ENCODE data around the gene PNMA1.

The PNMA1 gene, protein sequence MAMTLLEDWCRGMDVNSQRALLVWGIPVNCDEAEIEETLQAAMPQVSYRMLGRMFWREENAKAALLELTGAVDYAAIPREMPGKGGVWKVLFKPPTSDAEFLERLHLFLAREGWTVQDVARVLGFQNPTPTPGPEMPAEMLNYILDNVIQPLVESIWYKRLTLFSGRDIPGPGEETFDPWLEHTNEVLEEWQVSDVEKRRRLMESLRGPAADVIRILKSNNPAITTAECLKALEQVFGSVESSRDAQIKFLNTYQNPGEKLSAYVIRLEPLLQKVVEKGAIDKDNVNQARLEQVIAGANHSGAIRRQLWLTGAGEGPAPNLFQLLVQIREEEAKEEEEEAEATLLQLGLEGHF

DNA sequence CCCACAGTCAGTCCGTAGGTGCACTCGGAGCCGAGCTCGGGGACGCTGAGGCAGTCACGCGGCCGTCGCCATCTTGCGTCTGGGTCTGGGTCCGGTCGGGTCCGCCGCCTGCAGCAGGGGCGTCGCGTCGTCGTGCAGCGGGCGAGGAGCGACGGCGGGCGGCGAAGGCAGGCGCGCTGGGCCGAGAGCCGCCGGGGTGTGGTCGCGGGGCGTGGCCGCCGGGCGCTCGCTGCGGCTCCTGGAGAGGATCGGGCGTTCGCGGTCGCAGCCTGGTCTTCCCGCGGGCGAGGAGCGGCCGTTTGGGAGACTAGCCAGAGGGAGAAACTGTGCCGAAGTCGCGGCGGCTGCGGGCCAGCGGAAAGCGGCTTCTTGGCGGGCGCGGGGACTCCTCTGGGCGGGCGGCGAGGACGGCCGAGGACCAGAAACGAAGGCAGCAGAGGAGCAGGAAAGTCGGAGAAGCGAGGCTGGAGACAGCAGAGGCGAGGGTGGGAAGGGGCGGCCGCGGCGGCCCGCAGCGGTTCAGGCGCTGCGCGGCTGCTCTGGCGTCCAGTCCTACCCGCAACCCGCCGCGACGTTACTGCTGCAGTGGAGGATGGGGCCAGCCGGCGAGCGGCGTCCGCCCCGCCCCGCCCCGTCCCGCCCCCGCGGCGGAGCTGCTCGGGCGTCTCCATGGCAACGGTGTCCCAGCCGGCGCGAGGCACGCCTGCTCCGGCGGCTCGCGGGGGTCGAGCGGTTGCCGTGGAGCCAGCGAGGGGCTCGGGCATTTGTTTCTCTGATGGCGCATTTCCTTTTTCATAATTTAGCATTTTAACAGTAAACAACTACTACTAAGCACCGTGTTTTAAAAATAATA lies at the start of gene PNMA1:
TSS of gene PNMA1 (minus strand) at position 582 of the 853 bp plus-strand sequence. CDS start 745 bp downstream, outside the sequence.
- DNase-seq: peak; percentile 71

GRCh38 chr14:73763396-73763795 lies 49.2 kb upstream of the PNMA1 start:
- DNase-seq: no peak

GRCh38 chr14:73762375-73762822 lies 48.2 kb upstream of the PNMA1 start:
- DNase-seq: no peak

- DNase-seq: no peak
These were observed 47.6 kb upstream of the PNMA1 start for GRCh38 chr14:73761618-73762355.

DNA sequence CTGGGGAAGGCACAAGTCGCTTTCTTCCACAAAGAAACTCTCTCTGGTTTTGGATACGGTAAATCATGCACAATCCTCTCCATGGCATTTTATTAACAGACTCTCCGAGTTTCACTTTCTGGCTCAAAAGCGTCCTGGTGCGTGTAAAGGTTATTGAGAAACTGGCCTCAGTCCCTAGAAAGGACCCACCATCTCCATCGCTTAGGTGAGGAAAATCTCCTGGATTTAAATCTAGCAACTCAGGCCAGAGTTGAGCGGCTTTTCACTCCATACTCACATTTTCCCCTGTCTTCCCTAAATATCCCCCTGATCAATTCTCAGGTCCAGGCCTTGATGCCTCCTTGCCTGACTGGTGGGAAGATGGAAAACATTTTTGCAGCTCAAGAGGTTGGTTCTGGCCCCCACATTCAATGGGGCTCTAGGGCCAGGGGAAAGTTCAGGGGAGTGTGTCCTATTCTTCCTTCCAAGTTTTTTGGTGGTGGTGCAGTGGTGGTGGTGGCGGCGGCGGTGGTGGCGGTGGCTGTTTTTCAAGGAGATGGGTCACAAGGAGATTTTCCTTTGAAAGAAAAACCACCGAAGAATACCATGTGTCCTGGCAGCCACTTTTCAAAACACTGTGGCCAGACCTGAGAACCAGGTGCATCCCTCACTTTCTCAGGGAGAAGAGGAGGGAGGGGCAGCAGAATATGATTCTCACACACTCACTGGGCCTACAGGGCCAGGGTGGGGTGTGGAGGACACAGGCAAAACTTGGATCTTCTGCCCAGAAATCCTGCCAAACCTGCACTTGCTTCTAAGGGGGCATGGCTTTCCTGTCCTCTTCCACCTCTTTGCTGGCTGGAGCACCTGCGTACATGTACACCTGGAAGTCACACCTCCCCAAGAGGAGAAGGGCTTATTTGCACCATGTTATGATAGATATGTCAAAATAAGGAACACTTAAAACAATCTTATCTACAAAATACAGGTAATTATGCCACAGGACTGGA lies 46.7 kb upstream of the PNMA1 start:
- no peak for DNase-seq

DNA sequence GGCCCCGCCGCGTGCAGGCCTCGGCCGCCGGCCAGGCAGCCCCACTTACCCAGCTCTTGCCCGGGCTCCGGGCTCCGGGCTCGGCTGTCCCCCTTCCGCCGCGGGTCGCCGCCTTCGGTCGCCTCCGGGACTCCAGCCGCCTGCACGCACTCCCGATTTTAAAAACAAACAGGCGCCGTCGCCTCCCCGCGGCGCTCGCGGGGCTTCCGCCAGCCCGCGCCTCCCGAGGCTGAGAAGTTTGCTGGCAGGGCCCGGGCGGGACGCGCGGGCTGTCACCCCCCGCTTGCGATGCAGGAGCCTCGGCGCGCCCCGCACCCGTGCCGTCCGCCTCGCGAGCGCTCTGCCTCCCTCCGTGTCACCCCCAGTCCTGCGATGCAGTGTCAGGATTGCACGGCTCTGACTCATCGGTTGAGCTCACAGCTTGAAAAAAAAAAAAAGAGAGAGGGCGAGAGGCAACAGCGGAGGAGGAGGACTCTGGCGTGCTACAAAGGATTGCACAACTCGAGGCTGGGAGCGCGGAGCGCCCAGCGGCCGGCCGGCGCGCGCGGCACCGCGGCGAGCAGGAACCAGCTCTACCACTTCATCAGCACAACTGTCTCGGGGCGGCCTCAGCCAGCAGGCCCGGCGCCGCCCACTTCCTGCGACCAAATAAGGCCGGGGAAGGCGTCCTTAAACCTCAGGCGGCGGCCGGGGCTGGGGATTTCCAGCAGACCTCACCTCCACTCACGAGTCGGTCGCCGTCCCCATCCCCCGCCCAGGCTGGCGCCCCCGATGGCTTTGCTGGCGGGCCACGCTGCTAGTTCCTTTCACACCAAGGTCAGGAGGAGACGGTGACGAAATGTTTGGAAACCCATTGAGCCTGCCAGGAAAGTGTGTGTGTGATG lies 45.8 kb upstream of the PNMA1 start:
- peak; percentile 84 for DNase-seq

DNA sequence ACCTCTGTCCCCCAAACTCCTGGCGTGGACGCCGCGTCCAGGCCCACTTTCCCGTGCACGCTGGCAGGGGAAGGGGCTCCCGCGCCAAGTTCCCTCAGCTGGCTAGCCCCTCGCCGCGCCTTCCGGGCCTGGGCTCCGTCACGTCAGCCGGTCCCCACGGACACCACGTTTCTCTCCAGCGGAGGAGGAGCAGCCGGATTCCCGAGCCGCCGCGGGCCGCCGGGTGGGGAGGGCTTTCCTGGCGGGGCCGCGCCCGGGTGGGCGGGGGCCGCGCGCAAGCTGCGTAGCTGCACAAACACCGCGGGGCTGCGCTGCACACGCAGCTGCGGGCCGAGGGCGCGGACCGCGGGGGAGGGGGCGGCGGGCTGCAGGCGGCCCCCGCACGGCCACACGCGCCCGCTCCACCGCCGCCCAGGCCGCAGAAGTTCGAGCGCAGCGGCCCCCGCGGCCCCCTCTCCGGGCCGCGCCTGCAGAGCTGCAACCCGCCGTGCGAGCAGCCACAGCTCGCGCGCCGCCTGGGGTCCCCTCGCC lies 45.1 kb upstream of the PNMA1 start:
- DNase-seq: no peak

DNA sequence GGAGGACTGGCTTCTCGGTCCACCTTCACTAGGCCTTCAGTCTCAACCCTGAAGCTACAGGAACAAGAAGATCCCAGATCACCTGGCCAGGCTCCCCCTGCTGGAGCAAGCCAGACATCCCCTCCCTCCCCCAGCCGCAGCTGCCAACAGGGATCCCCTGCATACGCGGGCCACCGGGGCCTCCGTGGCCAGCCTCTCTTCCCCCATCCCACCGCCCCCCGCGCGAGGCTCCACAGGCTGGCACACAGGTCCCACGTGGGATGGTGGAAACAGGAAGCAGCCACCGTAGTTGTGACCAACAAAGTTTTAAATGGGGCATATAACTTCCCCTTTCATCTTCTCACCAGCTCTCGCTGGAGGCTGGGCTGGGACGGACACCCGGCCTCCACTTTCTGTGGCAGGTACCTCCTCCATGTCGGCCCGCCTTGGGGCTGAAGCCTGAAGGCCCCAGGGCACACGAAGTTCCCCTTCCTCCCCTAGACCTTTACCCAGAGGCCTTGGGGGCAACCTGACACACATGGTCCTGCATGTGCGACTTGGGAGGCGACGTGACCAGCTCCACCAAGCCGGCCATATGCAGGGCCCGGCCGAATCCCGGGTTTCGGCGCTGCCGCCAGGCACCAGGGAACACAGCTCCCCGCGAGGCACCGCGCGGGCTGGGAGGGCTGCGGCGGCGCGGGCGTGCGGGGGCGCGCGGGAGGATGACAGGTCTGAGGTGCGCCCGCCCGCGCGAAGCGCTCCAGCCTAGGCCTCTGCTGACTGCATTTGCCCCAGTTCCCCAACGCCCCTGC lies 44.4 kb upstream of the PNMA1 start:
- DNase-seq: no peak

DNA sequence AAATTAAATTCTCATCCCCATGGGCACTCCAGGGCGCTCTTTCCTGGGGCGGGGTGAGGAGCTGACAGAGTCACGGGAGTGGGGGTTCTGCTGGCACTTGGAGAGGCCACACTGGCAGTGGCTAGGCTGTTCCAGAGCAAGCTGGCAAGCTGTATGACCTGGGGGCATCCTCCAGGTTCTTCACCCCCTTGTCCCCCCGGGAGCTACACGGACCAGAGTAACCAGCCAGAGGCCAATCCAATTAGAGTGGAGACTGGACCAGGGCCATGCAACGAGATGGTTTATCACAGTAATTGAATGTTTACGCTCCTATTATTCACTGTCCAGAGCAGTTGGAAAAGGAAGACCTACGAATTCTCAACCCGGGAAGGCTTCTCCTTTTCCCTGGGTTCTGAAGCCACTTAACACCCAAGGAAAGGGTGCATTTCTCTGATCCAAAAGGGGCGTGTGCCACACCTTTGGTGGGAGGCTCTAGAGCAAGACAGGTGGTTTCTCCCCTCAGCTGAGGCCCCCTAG lies 43.8 kb upstream of the PNMA1 start:
- no peak for DNase-seq

DNA sequence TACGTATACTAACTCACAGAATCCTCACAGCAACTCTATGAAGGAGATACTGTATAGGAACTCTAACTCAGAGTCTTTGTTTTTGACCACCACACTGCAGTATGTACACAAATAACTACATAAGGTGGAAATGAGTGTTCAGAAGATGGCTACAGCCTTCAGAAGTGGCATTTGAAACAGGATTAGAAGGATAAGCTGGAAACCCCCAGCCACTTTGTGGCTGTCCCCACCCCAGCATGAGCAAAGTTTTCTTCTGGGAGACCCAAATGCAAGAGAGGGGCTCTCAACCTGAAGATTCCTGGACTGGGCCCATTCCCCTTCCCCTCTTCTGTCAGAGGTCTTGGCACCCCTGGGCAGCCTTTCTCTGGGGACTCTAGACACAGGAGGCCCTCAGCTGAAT lies 43.2 kb upstream of the PNMA1 start:
- no peak for DNase-seq

DNA sequence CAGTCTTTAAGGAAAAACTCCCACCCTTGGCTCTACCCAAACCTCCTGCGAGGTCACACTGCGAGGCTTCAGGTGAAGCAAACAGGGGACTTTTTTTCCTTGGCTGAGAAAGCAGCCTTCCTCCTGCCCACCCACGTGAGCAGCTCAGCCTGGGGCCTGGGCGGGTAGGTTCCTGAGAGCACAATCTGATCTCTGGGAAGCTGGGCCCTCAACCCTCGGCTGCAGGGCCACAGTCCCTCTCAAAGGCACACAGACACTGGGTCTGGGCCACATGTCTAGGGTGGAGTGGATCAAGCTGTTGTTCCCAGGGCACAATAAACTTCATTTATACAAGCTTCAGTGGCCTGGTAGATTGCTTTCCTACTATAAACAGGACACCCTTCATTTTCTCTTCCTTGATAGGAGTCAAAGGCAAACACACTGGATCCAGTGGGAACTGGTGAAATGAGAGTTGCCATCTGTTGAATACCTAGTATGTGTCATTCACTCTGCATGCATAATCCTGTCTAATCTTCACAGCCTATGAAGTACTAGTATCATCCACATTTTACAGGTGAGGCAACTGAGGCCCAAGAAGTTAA lies 41.3 kb upstream of the PNMA1 start:
- no peak for DNase-seq

- no peak for DNase-seq
These were observed 40.8 kb upstream of the PNMA1 start for GRCh38 chr14:73754911-73755360.

GRCh38 chr14:73753887-73754795 lies 40.0 kb upstream of the PNMA1 start:
- DNase-seq: no peak

GRCh38 chr14:73753124-73753886 lies 39.1 kb upstream of the PNMA1 start:
- no peak for DNase-seq

- DNase-seq: no peak
These were observed 38.3 kb upstream of the PNMA1 start for GRCh38 chr14:73752297-73752992.

GRCh38 chr14:73751157-73751691 lies 37.0 kb upstream of the PNMA1 start:
- no peak for DNase-seq

All from NCI-H774 (cell line).